Panc1 (cell line): ENCODE data around the gene LRRC23. TPM values are rescaled to one million over a fixed set of nuclear protein-coding genes. Genes with fewer than 3 reads are reported as not detected.

Experiments used
- ATAC-seq: fragments of 200-7000 bp; cut with Tn5 transposase; 2 replicates; pipeline ENCODE4 v1.9.1; 2020; ENCODE audit warnings: mild to moderate bottlenecking, moderate library complexity
- BruUV-seq: library from RNA; stranded (reverse); fragments of 400-500 nt; replicated peaks from 2 replicates; lab custom pipeline; 2021; lab: Mats Ljungman, UMichigan
- CTCF ChIA-PET: fragments of 300-600 bp; sonication (Branson Sonifier 250); formaldehyde crosslinking; loops from one replicate; lab custom pipeline; 2022; ENCODE audit warnings: antibody characterized with exemption; lab: Charles Lee
- POLR2A ChIA-PET: fragments of 300-600 bp; sonication (Branson Sonifier 250); formaldehyde crosslinking; loops from one replicate; lab custom pipeline; 2022; ENCODE audit warnings: antibody characterized with exemption; lab: Charles Lee
- DNase-seq: peaks from one replicate; pipeline ENCODE4 v3.0.0-alpha.2; 2010; ENCODE audit warnings: low read depth, low spot score
- H3K27ac ChIP-seq: 2 replicates; pipeline ENCODE4 v1.5.1; 2011; ENCODE audit warnings: mild to moderate bottlenecking, low read length, inconsistent platforms
- H3K27me3 ChIP-seq: fragments of 200-500 bp; sonication (Bioruptor generic); 2 replicates; pipeline ENCODE4 v1.6.0; 2014; ENCODE audit warnings: low read length, inconsistent platforms; ENCODE audit not compliant: control insufficient read depth, insufficient read depth
- H3K36me3 ChIP-seq: fragments of 200-500 bp; sonication (Bioruptor generic); 2 replicates; pipeline ENCODE4 v1.5.1; 2014; ENCODE audit warnings: inconsistent platforms, mild to moderate bottlenecking, low read length, moderate library complexity; ENCODE audit not compliant: control insufficient read depth, insufficient read depth
- H3K4me1 ChIP-seq: 2 replicates; pipeline ENCODE4 v1.5.1; 2011; ENCODE audit warnings: inconsistent platforms, mild to moderate bottlenecking, low read length, moderate library complexity; ENCODE audit not compliant: control insufficient read depth, insufficient read depth
- H3K4me3 ChIP-seq, 2 experiments: 2 replicates each; pipeline ENCODE4 v1.5.1; 2011 to 2012; ENCODE audit warnings: low read depth in 2 of 2, low read length in 2 of 2, mild to moderate bottlenecking in 2 of 2, inconsistent platforms in 1 of 2, moderate library complexity in 1 of 2
- H3K9me3 ChIP-seq: fragments of 200-500 bp; sonication (Bioruptor generic); 2 replicates; pipeline ENCODE4 v1.5.1; 2014; ENCODE audit warnings: low read depth, mild to moderate bottlenecking, inconsistent platforms, low read length, moderate library complexity; ENCODE audit not compliant: control insufficient read depth, insufficient read depth
- POLR2AphosphoS5 ChIP-seq: IDR thresholded peaks from 2 replicates; pipeline ENCODE4 v1.6.1; 2012; ENCODE audit warnings: mild to moderate bottlenecking, low read depth, low read length, moderate library complexity
- SIN3A ChIP-seq: IDR thresholded peaks from 2 replicates; pipeline ENCODE4 v1.6.1; 2012; ENCODE audit warnings: low read depth, mild to moderate bottlenecking, low read length, moderate library complexity, borderline replicate concordance; ENCODE audit not compliant: insufficient read depth
- TCF7L2 ChIP-seq: IDR thresholded peaks from 2 replicates; pipeline ENCODE4 v1.6.1; 2011; ENCODE audit warnings: mild to moderate bottlenecking, low read depth, low read length, inconsistent platforms
- in situ Hi-C: cut with HindIII; loops from 2 replicates; pipeline ENCODE4 v1.10.0; 2016; ENCODE audit warnings: low sequenced_read_pairs, low pct_unique_long_range_greater_than_20kb
- intact Hi-C: fragments of 100-400 bp; cut with micrococcal nuclease; formaldehyde crosslinking; loops from one replicate; pipeline ENCODE4 v1.10.0; 2022; ENCODE audit not compliant: unreplicated experiment
- total RNA-seq: library from RNA; stranded (reverse); gene quantifications from one replicate; pipeline ENCODE4 v1.2.1, GENCODE V29; 2021; ENCODE audit not compliant: unreplicated experiment
- TF ChIP-seq, protein P1 (sequence below), 2 experiments: IDR thresholded peaks; 2 replicates each; pipeline ENCODE4 v1.6.1; 2011 to 2012; ENCODE audit warnings: low read depth in 2 of 2, control low read depth in 1 of 2, low read length in 1 of 2, mild to moderate bottlenecking in 1 of 2, moderate library complexity in 1 of 2; ENCODE audit not compliant: insufficient read depth in 1 of 2
- TF ChIP-seq, protein P2 (sequence below): fragments of 450-650 bp; IDR thresholded peaks from 2 replicates; pipeline ENCODE4 v1.5.1; 2017; ENCODE audit warnings: mild to moderate bottlenecking

LRRC23 gene
- total RNA-seq, 1 experiment from 2014 or later: 6.5 TPM

DNA sequence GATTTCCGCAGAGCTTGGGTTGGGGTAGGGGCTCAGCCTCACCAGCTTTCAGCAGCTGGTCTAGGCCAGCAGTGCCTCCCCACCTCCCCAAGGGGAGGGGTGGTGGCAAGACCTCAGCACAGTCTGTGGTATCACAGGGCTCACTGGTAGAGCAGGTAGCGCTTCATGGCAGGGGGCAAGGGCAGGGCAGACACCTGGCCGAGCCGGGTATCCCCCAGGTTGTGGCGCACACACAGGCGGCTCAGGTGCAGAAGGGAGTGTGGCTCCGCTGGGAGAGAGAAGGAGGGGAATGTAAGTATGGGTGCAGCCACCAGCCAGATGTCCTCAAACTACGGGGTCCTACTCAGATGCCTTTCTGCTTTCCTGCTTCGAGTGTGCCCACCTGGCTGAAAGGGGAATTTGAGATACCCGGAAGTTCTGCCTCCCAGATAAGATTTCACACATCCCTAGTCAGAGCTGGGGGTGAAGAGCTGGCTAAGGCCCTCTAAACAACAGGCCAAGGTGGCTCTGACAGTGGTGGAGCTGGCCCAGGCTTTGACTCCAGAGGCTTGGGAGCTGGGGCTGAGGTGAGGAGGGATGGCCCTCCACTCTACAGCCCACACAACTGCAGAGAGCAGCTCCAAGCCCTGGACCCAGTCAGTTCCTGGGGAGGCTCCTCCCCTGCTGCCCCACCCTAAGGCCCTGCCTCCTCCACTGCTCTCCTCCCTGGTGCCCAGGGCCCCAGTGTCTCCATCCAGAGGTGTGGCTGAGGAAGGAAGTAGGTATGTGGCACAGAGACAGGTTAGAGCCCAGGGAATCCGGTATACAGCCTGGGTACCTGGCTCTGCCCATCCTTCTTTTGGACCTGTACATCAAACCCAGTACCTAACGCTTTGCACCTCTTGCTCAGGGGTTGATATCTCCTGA, 33.3 kb upstream of the LRRC23 start:
- no peaks in the 10 kb centered on the region for H3K27me3 ChIP-seq
- BruUV-seq: no TSS peak
- peak overlapping the region; percentile 88 for H3K27ac ChIP-seq
- ATAC-seq (peak; percentile 55), DNase-seq (no peak)
- H3K4me1 ChIP-seq: peaks cover 28% of the 10 kb centered on the region
- H3K9me3 ChIP-seq: no peaks in the 10 kb centered on the region
- H3K4me3 ChIP-seq: peak overlapping the region; percentile 75 to 84
- H3K36me3 ChIP-seq: peaks cover 6% of the 10 kb centered on the region; the same call in 1 of the 2 replicates
- intact Hi-C loops: no loop called here
- in situ Hi-C loops: no loop called here
- CTCF ChIA-PET: interaction anchor here (1.2 kb wide), 1 partner anchor 105 kb away, joined by 5 read pairs; the partner anchor contains the start of gene PTMS
- POLR2A ChIA-PET: interaction anchor here (0.6 kb wide), 2 partner anchors 11 to 23 kb away, joined by 4 to 8 read pairs; no protein-coding TSS in a partner anchor
- TF ChIP-seq SIN3A (no peak), POLR2AphosphoS5 (peak; percentile 86)

- peak; percentile 68 for ATAC-seq
- in situ Hi-C loops (no loop called here), intact Hi-C loops (no loop called here)
- peak overlapping the region; percentile 88 for H3K27ac ChIP-seq
- no peak for DNase-seq
- BruUV-seq: TSS peak; percentile 95
- no peaks in the 10 kb centered on the region for H3K9me3 ChIP-seq
- CTCF ChIA-PET: interaction anchor here (1.2 to 1.4 kb wide), 4 partner anchors 19 to 119 kb away, joined by 3 to 5 read pairs (median 4); partner anchors contain the start of genes CDCA3, MLF2, PTMS and USP5
- POLR2A ChIA-PET: interaction anchor here (0.5 to 0.6 kb wide), 3 partner anchors 19 to 338 kb away, joined by 3 to 8 read pairs (median 7); partner anchors contain the start of gene GAPDH
- H3K27me3 ChIP-seq: no peaks in the 10 kb centered on the region
- TF ChIP-seq TCF7L2 (no peak), SIN3A (0 out of 2 replicates have a peak, but pooled peaks have one; percentile 42), POLR2AphosphoS5 (0 out of 2 replicates have a peak, but pooled peaks have one; percentile 1)
- TF ChIP-seq, protein P1, sequence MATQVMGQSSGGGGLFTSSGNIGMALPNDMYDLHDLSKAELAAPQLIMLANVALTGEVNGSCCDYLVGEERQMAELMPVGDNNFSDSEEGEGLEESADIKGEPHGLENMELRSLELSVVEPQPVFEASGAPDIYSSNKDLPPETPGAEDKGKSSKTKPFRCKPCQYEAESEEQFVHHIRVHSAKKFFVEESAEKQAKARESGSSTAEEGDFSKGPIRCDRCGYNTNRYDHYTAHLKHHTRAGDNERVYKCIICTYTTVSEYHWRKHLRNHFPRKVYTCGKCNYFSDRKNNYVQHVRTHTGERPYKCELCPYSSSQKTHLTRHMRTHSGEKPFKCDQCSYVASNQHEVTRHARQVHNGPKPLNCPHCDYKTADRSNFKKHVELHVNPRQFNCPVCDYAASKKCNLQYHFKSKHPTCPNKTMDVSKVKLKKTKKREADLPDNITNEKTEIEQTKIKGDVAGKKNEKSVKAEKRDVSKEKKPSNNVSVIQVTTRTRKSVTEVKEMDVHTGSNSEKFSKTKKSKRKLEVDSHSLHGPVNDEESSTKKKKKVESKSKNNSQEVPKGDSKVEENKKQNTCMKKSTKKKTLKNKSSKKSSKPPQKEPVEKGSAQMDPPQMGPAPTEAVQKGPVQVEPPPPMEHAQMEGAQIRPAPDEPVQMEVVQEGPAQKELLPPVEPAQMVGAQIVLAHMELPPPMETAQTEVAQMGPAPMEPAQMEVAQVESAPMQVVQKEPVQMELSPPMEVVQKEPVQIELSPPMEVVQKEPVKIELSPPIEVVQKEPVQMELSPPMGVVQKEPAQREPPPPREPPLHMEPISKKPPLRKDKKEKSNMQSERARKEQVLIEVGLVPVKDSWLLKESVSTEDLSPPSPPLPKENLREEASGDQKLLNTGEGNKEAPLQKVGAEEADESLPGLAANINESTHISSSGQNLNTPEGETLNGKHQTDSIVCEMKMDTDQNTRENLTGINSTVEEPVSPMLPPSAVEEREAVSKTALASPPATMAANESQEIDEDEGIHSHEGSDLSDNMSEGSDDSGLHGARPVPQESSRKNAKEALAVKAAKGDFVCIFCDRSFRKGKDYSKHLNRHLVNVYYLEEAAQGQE (IDR thresholded peaks at IDR 0.05; ENCODE audit: insufficient read depth in 1 of 2, low read depth in 2 of 2, low read length in 1 of 2): no peak
- TF ChIP-seq, protein P2, sequence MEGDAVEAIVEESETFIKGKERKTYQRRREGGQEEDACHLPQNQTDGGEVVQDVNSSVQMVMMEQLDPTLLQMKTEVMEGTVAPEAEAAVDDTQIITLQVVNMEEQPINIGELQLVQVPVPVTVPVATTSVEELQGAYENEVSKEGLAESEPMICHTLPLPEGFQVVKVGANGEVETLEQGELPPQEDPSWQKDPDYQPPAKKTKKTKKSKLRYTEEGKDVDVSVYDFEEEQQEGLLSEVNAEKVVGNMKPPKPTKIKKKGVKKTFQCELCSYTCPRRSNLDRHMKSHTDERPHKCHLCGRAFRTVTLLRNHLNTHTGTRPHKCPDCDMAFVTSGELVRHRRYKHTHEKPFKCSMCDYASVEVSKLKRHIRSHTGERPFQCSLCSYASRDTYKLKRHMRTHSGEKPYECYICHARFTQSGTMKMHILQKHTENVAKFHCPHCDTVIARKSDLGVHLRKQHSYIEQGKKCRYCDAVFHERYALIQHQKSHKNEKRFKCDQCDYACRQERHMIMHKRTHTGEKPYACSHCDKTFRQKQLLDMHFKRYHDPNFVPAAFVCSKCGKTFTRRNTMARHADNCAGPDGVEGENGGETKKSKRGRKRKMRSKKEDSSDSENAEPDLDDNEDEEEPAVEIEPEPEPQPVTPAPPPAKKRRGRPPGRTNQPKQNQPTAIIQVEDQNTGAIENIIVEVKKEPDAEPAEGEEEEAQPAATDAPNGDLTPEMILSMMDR: peak; percentile 96
- peaks cover 23% of the 10 kb centered on the region for H3K4me1 ChIP-seq
- peaks cover 6% of the 10 kb centered on the region; the same call in 1 of the 2 replicates for H3K36me3 ChIP-seq
- peak overlapping the region; percentile 75 to 84 for H3K4me3 ChIP-seq
Measured at GRCh38 chr12:6872073-6873048, 32.3 kb upstream of the LRRC23 start.
